Measurements from ENCODE around the gene ILKAP. TPM values are rescaled to one million over a fixed set of nuclear protein-coding genes. Genes with fewer than 3 reads are reported as not detected.
A peak's percentile ranks its signal among the peaks of the same experiment; 100 is the strongest.

The ILKAP gene
- polyA plus RNA-seq, 3 donors = 23.2 to 44.2 (median 29.3) TPM

DNA sequence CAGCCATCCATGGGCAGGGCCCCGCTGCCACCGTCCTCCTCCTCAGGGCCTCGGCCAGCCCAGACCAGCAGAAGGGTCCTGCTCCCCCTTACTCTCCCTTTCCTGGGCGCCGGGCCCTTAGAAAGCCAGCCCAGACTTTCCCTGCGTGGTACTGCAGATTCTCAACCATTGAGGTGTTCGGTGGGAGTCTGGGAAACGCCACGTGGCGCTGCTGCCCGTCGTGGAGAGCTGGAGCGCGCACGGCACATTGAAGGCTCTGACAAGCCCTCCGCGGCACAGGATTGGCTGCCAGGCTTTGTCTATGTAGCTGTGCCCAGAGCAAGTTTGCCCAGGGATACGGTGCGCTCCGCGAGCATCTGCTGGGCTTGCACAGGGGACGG, 75.4 kb downstream of the ILKAP start:
- H3K27ac Mint-ChIP-seq = no peak overlapping the region
- Histone ChIP-seq H3K4me1 (ENCODE audit: control insufficient read depth in 1 of 2, insufficient read depth in 2 of 2, low read length in 2 of 2) (peaks cover 0 to 3% of the 10 kb centered on the region in 2 donors), H3K27me3 (ENCODE audit: control insufficient read depth in 2 of 2, insufficient read depth in 2 of 2, low read length in 2 of 2) (no peaks in the 10 kb centered on the region), H3K4me3 (replicated peaks in 1 of 3; ENCODE audit: low read depth in 2 of 3, low read length in 3 of 3) (no peak overlapping the region), H3K27ac (ENCODE audit: low read depth in 1 of 2, low read length in 2 of 2) (no peak overlapping the region), H3K4me2 (replicated peaks; ENCODE audit: extremely low read depth, low read length, poor library complexity, severe bottlenecking) (no peak overlapping the region), H4K20me1 (ENCODE audit: insufficient read depth, low read length) (no peaks in the 10 kb centered on the region), H3K36me3 (replicated peaks in 1 of 2; ENCODE audit: control insufficient read depth in 1 of 2, insufficient read depth in 2 of 2, low read length in 2 of 2) (no peaks in the 10 kb centered on the region), H3K79me2 (ENCODE audit: insufficient read depth, low read length) (no peaks in the 10 kb centered on the region), H3K9ac (ENCODE audit: insufficient read depth, low read length, poor library complexity, severe bottlenecking) (no peak overlapping the region), H3K9me3 (replicated peaks in 1 of 2; ENCODE audit: control insufficient read depth in 1 of 2, insufficient read depth in 1 of 2, low read length in 2 of 2) (no peaks in the 10 kb centered on the region), H2AFZ (ENCODE audit: insufficient read depth, low read depth, low read length, poor library complexity, severe bottlenecking) (no peak overlapping the region)
- no peak for DNase-seq
- H3K9me3 Mint-ChIP-seq = no peaks in the 10 kb centered on the region
- WGBS (ENCODE audit: insufficient coverage) = 95% methylated on average over 17 of the region's 22 CpGs
- H3K36me3 Mint-ChIP-seq = no peaks in the 10 kb centered on the region
- intact Hi-C loops (cut with micrococcal nuclease) = no loop called here
- peaks cover under 1% of the 10 kb centered on the region for H3K4me1 Mint-ChIP-seq
- no peak overlapping the region for H3K4me3 Mint-ChIP-seq
- peaks cover 0 to 1% (median 0%) of the 10 kb centered on the region in 3 donors for H3K27me3 Mint-ChIP-seq (ENCODE audit: low read depth in 3 of 3)
- TF ChIP-seq, protein P1, sequence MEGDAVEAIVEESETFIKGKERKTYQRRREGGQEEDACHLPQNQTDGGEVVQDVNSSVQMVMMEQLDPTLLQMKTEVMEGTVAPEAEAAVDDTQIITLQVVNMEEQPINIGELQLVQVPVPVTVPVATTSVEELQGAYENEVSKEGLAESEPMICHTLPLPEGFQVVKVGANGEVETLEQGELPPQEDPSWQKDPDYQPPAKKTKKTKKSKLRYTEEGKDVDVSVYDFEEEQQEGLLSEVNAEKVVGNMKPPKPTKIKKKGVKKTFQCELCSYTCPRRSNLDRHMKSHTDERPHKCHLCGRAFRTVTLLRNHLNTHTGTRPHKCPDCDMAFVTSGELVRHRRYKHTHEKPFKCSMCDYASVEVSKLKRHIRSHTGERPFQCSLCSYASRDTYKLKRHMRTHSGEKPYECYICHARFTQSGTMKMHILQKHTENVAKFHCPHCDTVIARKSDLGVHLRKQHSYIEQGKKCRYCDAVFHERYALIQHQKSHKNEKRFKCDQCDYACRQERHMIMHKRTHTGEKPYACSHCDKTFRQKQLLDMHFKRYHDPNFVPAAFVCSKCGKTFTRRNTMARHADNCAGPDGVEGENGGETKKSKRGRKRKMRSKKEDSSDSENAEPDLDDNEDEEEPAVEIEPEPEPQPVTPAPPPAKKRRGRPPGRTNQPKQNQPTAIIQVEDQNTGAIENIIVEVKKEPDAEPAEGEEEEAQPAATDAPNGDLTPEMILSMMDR (IDR thresholded peaks at IDR 0.05) = no peak

DNA sequence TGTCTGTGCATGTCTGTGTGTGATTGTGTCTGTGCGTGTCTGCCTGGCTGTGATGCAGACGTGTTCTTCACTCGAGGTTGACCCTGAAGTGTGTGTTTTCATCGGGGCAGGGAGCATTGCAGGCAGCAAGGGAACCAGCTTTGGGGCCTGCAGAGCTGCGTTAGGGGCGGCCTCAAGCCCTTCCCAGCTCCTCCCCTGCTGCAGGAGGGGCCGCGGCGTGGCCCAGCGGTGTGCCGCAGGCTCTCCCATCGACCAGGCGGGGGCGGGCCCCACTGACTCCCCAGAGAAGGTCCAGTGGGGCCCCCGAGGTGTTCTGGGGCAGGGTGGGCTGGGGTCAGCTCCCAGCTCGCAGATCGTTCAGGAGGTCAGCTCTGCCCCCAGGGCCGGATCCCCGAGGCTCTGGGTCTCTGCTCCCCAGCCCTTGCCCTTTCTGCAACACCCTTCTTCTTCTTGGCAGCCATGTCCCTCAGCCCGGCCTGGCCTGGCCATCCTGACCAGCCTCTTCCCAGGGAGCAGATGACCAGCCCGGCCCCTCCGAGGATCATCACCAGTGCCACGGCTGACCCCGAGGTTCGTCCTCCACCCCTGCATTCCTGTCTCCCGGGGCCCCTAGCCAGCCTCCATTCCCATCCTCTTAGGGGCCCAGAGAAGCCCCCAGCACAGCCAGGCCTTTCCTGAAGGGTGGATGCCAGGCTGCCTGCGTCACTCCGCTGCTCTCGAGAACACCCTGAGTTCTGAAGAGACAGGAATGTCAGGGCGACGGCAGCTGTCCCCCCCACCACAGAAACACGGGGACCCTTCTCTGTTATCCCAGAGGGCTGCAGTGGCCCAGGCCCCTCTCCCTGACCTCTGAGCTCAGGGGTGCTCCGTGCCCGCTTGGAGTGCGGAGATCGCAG, 76.1 kb downstream of the ILKAP start:
- H3K79me2 ChIP-seq (ENCODE audit: insufficient read depth, low read length) = no peaks in the 10 kb centered on the region
- H3K9me3 ChIP-seq (replicated peaks in 1 of 2; ENCODE audit: control insufficient read depth in 1 of 2, insufficient read depth in 1 of 2, low read length in 2 of 2) = no peaks in the 10 kb centered on the region
- H3K27ac ChIP-seq (ENCODE audit: low read depth in 1 of 2, low read length in 2 of 2) = no peak overlapping the region
- Mint-ChIP-seq H3K9me3 (no peaks in the 10 kb centered on the region), H3K27me3 (ENCODE audit: low read depth in 3 of 3) (peaks cover 0 to 1% (median 0%) of the 10 kb centered on the region in 3 donors), H3K4me3 (no peak overlapping the region), H3K4me1 (no peaks in the 10 kb centered on the region), H3K27ac (no peak overlapping the region), H3K36me3 (no peaks in the 10 kb centered on the region)
- H3K4me3 ChIP-seq (replicated peaks in 1 of 3; ENCODE audit: low read depth in 2 of 3, low read length in 3 of 3) = no peak overlapping the region
- intact Hi-C loops (cut with micrococcal nuclease) = no loop called here
- peaks cover 0 to 3% of the 10 kb centered on the region in 2 donors for H3K4me1 ChIP-seq (ENCODE audit: control insufficient read depth in 1 of 2, insufficient read depth in 2 of 2, low read length in 2 of 2)
- TF ChIP-seq, protein P1 (IDR thresholded peaks at IDR 0.05) = no peak
- H3K9ac ChIP-seq (ENCODE audit: insufficient read depth, low read length, poor library complexity, severe bottlenecking) = no peak overlapping the region
- DNase-seq = no peak
- WGBS (ENCODE audit: insufficient coverage) = 68% methylated on average over 33 of the region's 36 CpGs
- H2AFZ ChIP-seq (ENCODE audit: insufficient read depth, low read depth, low read length, poor library complexity, severe bottlenecking) = peak overlapping the region; percentile 47
- H3K36me3 ChIP-seq (replicated peaks in 1 of 2; ENCODE audit: control insufficient read depth in 1 of 2, insufficient read depth in 2 of 2, low read length in 2 of 2) = no peaks in the 10 kb centered on the region
- H3K4me2 ChIP-seq (replicated peaks; ENCODE audit: extremely low read depth, low read length, poor library complexity, severe bottlenecking) = no peak overlapping the region
- H3K27me3 ChIP-seq (ENCODE audit: control insufficient read depth in 2 of 2, insufficient read depth in 2 of 2, low read length in 2 of 2) = no peaks in the 10 kb centered on the region
- H4K20me1 ChIP-seq (ENCODE audit: insufficient read depth, low read length) = no peaks in the 10 kb centered on the region

All from CD14-positive monocyte (primary cell).